Myocyte (in vitro differentiated cells): Measurements from ENCODE around the gene RPS21. TPM values are rescaled to one million over a fixed set of nuclear protein-coding genes. Genes with fewer than 3 reads are reported as not detected.
A peak's percentile ranks its signal among the peaks of the same experiment; 100 is the strongest.

ENCODE experiments used
- DNase-seq: peaks from one replicate; pipeline ENCODE4 v3.0.0-alpha.2; 2012; ENCODE audit warnings: low read depth
- total RNA-seq: library from RNA; depleted of rRNA; stranded (reverse); fragments of >200 nt; gene quantifications from 2 replicates; pipeline ENCODE4 v1.2.3, GENCODE V29; 2014

RPS21 gene
- total RNA-seq, 1 donor from 2014 or later = 610 TPM

- DNase-seq = no peak
These were observed 7.6 kb downstream of the RPS21 start for GRCh38 chr20:62394248-62395245.

- DNase-seq = no peak
These were observed 8.7 kb downstream of the RPS21 start for GRCh38 chr20:62395311-62396242.

- DNase-seq = no peak
These were observed 9.7 kb downstream of the RPS21 start for GRCh38 chr20:62396367-62397239.

- DNase-seq = no peak
These were observed 11.4 kb downstream of the RPS21 start for GRCh38 chr20:62398120-62398821.

- DNase-seq = no peak
These were observed 13.1 kb downstream of the RPS21 start for GRCh38 chr20:62400021-62400420.

DNA sequence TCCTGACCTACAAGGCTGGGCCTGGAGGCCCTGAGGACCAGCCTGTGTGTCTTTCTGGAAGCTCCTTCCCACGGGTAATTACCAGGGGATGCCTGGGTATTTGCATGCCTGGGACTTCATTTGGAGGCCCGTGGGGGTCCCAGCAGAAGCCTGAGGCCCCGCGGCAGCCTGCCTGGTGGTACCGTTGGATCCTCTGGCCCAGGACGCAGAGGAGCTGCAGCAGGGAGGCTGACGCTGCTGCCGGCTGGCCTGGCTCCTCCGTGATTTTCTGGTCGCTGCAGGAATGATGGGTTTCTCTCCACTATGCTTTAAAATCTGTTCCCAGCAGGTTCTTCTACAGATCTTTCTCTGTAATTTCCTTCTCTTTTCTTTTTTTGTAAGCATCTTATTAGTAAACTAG, 13.6 kb downstream of the RPS21 start:
- no peak for DNase-seq

DNA sequence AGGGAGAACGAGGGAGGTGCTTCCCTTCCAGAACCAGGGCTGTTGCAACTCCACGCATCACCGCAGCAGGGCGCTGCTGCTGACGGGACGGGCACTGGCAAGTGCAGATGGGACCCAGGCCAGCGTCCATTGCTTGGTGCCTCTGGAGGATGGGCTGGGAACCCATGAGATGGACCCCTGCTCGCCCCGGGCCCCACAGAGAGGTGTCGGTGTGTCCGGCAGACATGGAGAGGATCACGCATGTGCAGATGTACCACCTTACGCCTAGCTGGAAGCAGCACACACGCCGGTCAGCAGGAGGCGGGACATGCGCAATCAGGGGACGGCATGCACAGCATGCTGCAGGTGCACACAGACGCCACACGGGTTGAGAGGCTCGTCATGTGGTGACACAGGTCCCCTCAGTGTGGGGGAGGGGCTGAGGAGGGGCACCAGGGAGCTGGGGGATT, 14.5 kb downstream of the RPS21 start:
- DNase-seq = no peak

- DNase-seq = no peak
These were observed 15.7 kb downstream of the RPS21 start for GRCh38 chr20:62402456-62403150.

DNA sequence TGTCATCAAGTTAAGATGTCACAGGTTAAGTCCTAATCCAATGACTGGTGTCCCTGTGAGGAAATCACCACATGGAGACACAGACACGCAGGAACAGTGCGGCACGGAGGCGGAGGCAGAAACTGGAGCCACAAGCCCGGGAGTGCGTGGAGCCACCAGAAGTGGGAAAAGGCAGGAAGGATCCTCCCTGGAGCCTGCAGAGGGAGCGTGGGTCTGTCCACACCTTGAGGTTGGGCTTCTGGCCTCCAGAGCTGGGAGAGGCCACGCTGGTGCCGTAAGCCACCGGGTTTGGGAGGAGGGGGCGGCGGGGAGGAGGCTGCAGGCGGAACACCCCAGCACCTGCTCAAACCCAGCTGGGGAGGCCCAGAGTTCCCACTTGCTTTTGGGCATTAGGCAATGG, 16.4 kb downstream of the RPS21 start:
- DNase-seq = no peak

DNA sequence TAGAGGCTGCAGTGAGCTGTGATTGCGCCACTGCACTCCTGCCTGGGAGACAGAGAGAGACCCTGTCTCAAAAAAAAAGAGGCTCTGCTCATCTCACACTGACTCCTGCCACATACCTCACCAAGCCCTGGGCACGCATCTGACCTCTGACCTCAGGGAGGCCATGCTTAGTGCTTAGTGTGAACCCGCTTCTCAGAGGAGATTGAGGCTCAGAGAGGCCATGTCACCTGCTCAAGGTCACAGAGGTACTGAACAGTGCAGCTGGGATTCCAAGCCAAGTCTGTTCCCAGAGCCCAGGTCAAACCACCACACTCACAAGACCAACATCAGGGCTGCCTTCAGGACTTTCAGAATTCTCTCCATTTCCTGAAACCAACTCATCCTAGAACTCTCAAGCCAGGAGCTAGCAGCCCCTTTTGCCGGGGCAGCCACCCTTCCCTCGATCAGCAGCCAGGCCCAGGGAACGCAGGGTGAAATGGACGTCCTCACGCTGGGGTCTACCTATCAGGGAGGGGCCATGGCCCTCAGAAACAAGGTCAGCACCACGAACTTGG, 17.3 kb downstream of the RPS21 start:
- no peak for DNase-seq

DNA sequence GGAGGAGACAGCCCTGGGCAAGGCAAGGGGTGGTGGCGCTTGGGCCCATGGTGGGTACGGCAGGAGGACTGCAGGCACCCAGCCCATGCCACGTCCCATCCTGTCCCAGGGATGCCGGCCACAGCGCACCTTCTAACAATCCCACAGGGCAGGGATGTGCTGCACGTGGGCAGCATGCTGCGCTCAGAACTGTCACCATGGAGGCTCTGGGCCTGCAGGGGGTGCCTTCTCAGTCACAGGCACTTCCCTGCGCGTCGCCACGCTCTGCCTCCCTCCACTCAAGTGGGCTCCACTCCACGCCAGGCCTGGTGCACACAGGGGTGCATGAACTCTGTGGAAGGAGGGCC, 17.8 kb downstream of the RPS21 start:
- no peak for DNase-seq

- DNase-seq = no peak
These were observed 18.4 kb downstream of the RPS21 start for GRCh38 chr20:62405108-62405980.

DNA sequence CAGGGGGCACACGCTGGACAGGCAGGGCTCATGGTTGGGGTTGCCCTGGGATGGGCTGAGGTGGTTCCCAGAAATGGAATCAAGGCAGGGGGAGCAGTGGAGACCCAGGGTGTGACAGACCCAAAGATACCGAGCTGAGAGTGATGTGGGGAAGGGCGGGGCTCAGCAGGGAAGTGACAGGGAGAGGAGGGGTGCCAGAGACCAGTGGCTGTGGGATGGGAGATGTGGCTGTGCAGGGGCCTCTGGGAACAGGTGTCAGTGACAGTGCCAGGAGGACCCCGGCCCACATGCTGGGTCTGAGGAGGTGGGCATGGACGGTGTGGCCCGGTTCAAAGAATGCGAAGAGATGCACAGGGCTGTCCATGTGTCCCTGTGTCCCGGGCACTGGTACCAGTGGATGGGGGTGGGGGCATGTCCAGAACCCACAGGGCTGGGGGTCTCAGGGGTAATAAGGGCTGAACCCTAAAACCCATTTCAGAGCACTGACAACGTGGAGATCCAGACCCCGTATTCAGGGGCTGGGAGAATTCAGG, 19.1 kb downstream of the RPS21 start:
- DNase-seq = no peak

GRCh38 chr20:62406635-62407176, 19.8 kb downstream of the RPS21 start:
- DNase-seq = no peak

DNA sequence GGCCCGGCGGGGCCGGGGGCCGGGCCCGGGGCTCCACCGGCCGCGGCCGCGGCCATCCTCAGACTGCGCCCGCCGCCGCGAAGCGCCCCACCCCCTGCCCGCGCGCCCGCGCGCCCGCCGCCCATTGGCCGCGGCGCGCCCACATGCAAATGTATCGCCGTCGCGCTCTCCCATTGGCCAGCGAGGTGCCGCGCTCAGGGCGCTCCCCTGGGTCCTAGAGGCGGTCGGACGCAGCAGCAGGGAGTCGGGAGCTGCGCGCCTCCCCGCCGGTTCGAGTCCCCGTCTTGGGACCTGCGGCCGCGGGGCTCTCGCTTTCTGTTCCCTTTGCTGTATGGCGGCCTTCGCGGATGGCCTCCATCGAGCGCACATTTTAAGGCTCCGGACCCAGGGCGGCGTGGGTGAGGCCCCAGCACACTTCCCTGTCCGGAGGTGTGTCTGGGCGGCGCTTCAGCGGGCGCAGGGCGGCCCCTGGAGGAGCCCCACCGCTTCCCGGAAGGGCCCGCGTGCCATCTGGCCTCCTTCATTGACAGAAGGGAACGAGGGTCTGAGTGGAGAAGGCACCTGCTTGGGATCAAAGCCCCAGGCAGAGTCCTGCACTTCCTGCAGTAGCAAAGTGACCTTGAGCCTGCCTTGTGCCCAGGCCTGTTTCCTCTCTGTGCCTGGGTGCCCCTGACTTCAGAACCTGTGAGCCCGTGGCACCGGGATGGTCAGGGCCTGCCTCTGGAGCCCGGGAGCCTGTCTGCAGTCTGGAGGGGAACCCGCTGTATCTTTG, 20.5 kb downstream of the RPS21 start, which contains the start of gene CABLES2:
Gene CABLES2 (minus strand): TSS at position 65 of the 772 bp plus-strand sequence. CDS start 9 bp downstream, at position 56.
- peak; percentile 94 for DNase-seq

GRCh38 chr20:62408055-62408454, 21.2 kb downstream of the RPS21 start:
- DNase-seq = no peak

DNA sequence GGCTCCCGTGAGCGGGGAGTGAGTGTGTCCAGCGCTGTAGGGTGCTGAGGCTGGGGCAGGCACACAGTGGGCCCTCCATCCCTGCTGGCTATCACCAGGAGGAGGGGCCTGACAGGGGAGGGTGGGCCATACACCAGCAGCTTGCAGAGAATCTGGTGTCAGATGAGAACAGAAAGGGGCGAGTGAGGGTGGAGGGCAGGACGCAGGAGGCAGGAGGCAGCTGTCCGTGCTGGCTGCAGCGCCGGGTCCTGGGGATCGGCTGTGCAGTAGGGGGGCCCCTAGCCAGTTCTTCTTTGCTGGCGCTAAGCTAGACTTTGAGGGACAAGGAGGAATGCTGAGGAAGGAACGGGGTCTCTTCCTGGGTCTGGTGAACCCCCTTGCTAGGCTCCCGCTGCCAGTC, 21.7 kb downstream of the RPS21 start:
- DNase-seq = no peak
